Lower leg skin (tissue), 4 donors: ENCODE results near the gene ARPC4. TPM values are rescaled to one million over a fixed set of nuclear protein-coding genes. Genes with fewer than 3 reads are reported as not detected.

ENCODE experiments used
- DNase-seq, 2 donors: peaks; one replicate each; pipeline ENCODE4 v3.0.0-alpha.2; 2019; ENCODE audit warnings: low spot score in 2 of 2
- H3K4me3 ChIP-seq: fragments of 200-600 bp; sonication (generic); 2 replicates; pipeline ENCODE4 v1.5.1; 2017; ENCODE audit warnings: mild to moderate bottlenecking, low read depth; ENCODE audit not compliant: poor library complexity, severe bottlenecking
- CTCF ChIP-seq, 3 donors: fragments of 450-650 bp; IDR thresholded peaks; one replicate each; pipeline ENCODE4 v1.5.1; 2016; ENCODE audit warnings: antibody characterized with exemption in 3 of 3, mild to moderate bottlenecking in 3 of 3, moderate library complexity in 2 of 3
- POLR2A ChIP-seq, 2 donors: fragments of 450-650 bp; IDR thresholded peaks; one replicate each; pipeline ENCODE4 v1.6.1; 2016 to 2017; ENCODE audit warnings: antibody characterized with exemption in 2 of 2, mild to moderate bottlenecking in 1 of 2, moderate library complexity in 1 of 2
- WGBS, 2 donors: methylation state at CpG; one replicate each; pipeline ENCODE4 v1.1.5; 2018; 5-methylcytosine and 5-hydroxymethylcytosine counted together
- intact Hi-C: fragments of 100-400 bp; cut with DNase I; formaldehyde crosslinking; loops from one replicate; pipeline ENCODE4 v1.15.0; 2023; ENCODE audit warnings: low total_unique reads
- total RNA-seq, 4 donors: library from RNA; depleted of rRNA; stranded (reverse); fragments of >200 nt; gene quantifications; one replicate each; pipeline ENCODE4 v1.1.0, GENCODE V29; 2016

ARPC4 gene
- total RNA-seq, 4 donors from 2014 or later = 89.6 to 151 (median 107) TPM

GRCh38 chr3:9810433-9810770, 17.5 kb downstream of the ARPC4 start:
- no peak for TF ChIP-seq POLR2A (IDR thresholded peaks at IDR 0.05)
- TF ChIP-seq CTCF (IDR thresholded peaks at IDR 0.05) = no peak
- intact Hi-C loops = no loop called here
- 0 to 3% methylated on average over 17 of the region's 18 CpGs for WGBS, 2 donors
- DNase-seq = no peak
- peak overlapping the region; percentile 48 for H3K4me3 ChIP-seq

GRCh38 chr3:9810846-9811245, 18.0 kb downstream of the ARPC4 start:
- intact Hi-C loops = no loop called here
- WGBS, 2 donors = 24 to 25% methylated on average over 10 of the region's 10 CpGs
- TF ChIP-seq POLR2A (IDR thresholded peaks at IDR 0.05) = no peak
- no peak for TF ChIP-seq CTCF (IDR thresholded peaks at IDR 0.05)
- peak overlapping the region; percentile 48 for H3K4me3 ChIP-seq
- no peak for DNase-seq

- WGBS, 2 donors = 89 to 95% methylated on average over 9 of the region's 9 CpGs
- DNase-seq = peak in 1 of 2 donors; percentile 73
- TF ChIP-seq CTCF (IDR thresholded peaks at IDR 0.05) (no peak), POLR2A (IDR thresholded peaks at IDR 0.05) (no peak)
- H3K4me3 ChIP-seq = no peak overlapping the region
- intact Hi-C loops = no loop called here
These were observed 20.1 kb downstream of the ARPC4 start for GRCh38 chr3:9812870-9813483.

- 89 to 93% methylated on average over 9 of the region's 9 CpGs for WGBS, 2 donors
- intact Hi-C loops = no loop called here
- no peak for TF ChIP-seq CTCF (IDR thresholded peaks at IDR 0.05)
- no peak for TF ChIP-seq POLR2A (IDR thresholded peaks at IDR 0.05)
- H3K4me3 ChIP-seq = no peak overlapping the region
- DNase-seq = no peak
These were observed 23.1 kb downstream of the ARPC4 start for GRCh38 chr3:9815986-9816385.

- TF ChIP-seq CTCF (IDR thresholded peaks at IDR 0.05) (no peak), POLR2A (IDR thresholded peaks at IDR 0.05) (no peak)
- DNase-seq = no peak
- H3K4me3 ChIP-seq = no peak overlapping the region
- WGBS, 2 donors = 65 to 83% methylated on average over 6 of the region's 6 CpGs
- intact Hi-C loops = no loop called here
These were observed 24.6 kb downstream of the ARPC4 start for GRCh38 chr3:9817436-9817835.
